Central memory CD8-positive, alpha-beta T cell (primary cell): Measurements from ENCODE around the gene TTC36.
"Not testable (repeated sequence)": the region's sequence is repeated elsewhere in the genome, so short reads cannot be mapped to it uniquely, and the experiment has no call there.

Experiments used
- ATAC-seq: fragments of 150-1000 bp; cut with Tn5 transposase; replicated peaks from 2 replicates; pipeline ENCODE4 v1.10.0; 2022; ENCODE audit warnings: mild to moderate bottlenecking, moderate FRiP score, moderate number of reproducible peaks; ENCODE audit not compliant: poor library complexity, severe bottlenecking; ENCODE audit errors: extremely low read depth
- DNase-seq, 2 donors: peaks; one replicate each; pipeline ENCODE4 v3.0.0; 2021; ENCODE audit warnings: low spot score in 2 of 2
- H3K27ac Mint-ChIP-seq: one replicate; pipeline ENCODE4 v1.8.0; 2022; ENCODE audit warnings: low read depth, mild to moderate bottlenecking, moderate library complexity, mixed read lengths
- H3K27me3 Mint-ChIP-seq: one replicate; pipeline ENCODE4 v1.8.0; 2022; ENCODE audit warnings: mixed read lengths
- H3K36me3 Mint-ChIP-seq: one replicate; pipeline ENCODE4 v1.8.0; 2022; ENCODE audit warnings: mild to moderate bottlenecking, moderate library complexity, mixed read lengths; ENCODE audit not compliant: insufficient read depth
- H3K4me1 Mint-ChIP-seq: one replicate; pipeline ENCODE4 v1.8.0; 2022; ENCODE audit warnings: mixed read lengths
- H3K4me3 Mint-ChIP-seq: one replicate; pipeline ENCODE4 v1.8.0; 2022; ENCODE audit warnings: mild to moderate bottlenecking, moderate library complexity, mixed read lengths
- H3K9me3 Mint-ChIP-seq: one replicate; pipeline ENCODE4 v1.8.0; 2022; ENCODE audit warnings: mixed read lengths

Gene TTC36

GRCh38 chr11:118572061-118572980 lies 45.0 kb downstream of the TTC36 start, which contains the start of gene ARCN1:
TSS of gene ARCN1 (plus strand) at chr11:118572409. CDS start at chr11:118572548, 139 bp downstream.
- peak; percentile 53 to 65 for DNase-seq
- peak within 1 kb of the TSS; percentile 90 for H3K27ac Mint-ChIP-seq
- H3K4me3 Mint-ChIP-seq, result peak within 1 kb of the TSS; percentile 82
- peaks cover 10% of the 10 kb centered on the region for H3K36me3 Mint-ChIP-seq
- ATAC-seq, result peak; percentile 82
- no peaks in the 10 kb centered on the region for H3K27me3 Mint-ChIP-seq
- peaks cover 46% of the 10 kb centered on the region for H3K4me1 Mint-ChIP-seq
- H3K9me3 Mint-ChIP-seq, result no peaks in the 10 kb centered on the region

- Mint-ChIP-seq H3K27ac (peak overlapping the region; percentile 90), H3K4me1 (peaks cover 51% of the 10 kb centered on the region), H3K9me3 (no peaks in the 10 kb centered on the region), H3K36me3 (peaks cover 14% of the 10 kb centered on the region), H3K27me3 (no peaks in the 10 kb centered on the region), H3K4me3 (peak overlapping the region; percentile 82)
- DNase-seq, result peak in 1 of 2 donors; percentile 14
- peak; percentile 29 for ATAC-seq
Measured at GRCh38 chr11:118572981-118573550, 45.8 kb downstream of the TTC36 start.

DNA sequence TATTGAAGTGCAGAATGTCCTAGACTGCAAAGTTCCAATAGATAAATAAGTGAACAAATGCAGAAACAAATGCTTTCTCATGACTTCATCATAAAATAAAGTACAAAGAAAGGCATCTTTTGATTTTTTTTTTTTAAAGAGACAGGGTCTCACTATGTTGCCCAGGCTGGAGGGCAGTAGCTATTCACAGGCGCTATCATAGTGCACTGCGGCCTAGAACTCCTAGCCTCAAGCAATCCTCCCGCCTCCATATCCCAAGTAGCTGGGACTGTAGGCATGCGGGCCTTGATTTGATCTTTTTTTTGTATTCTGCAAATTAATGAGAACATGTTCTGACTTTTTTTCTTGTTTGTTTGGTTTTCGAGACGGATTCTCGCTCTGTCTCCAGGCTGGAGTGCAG lies 47.4 kb downstream of the TTC36 start:
- no peaks in the 10 kb centered on the region for H3K27me3 Mint-ChIP-seq
- peak overlapping the region; percentile 75 for H3K27ac Mint-ChIP-seq
- peak overlapping the region; percentile 54 for H3K4me3 Mint-ChIP-seq
- peaks cover 14% of the 10 kb centered on the region for H3K36me3 Mint-ChIP-seq
- H3K9me3 Mint-ChIP-seq, result no peaks in the 10 kb centered on the region
- H3K4me1 Mint-ChIP-seq, result peaks cover 56% of the 10 kb centered on the region
- ATAC-seq, result no peak
- no peak for DNase-seq

GRCh38 chr11:118577995-118578394 lies 50.7 kb downstream of the TTC36 start:
- Mint-ChIP-seq H3K36me3 (peaks cover 20% of the 10 kb centered on the region), H3K4me1 (peaks cover 55% of the 10 kb centered on the region)
- H3K27ac Mint-ChIP-seq, H3K27me3 Mint-ChIP-seq, DNase-seq, ATAC-seq, H3K4me3 Mint-ChIP-seq, H3K9me3 Mint-ChIP-seq: not testable (repeated sequence)
